Mucosa of stomach (tissue), 1 donor: ENCODE data around the gene TDRD12.
"Not testable (repeated sequence)": the region's sequence is repeated elsewhere in the genome, so short reads cannot be mapped to it uniquely, and the experiment has no call there.

ENCODE experiments used
- H3K27me3 ChIP-seq: one replicate; pipeline ENCODE4 v1.7.0; 2013; ENCODE audit warnings: mild to moderate bottlenecking, low read length; ENCODE audit not compliant: control insufficient read depth, insufficient read depth
- H3K36me3 ChIP-seq: one replicate; pipeline ENCODE4 v1.7.0; 2013; ENCODE audit warnings: low read length; ENCODE audit not compliant: control insufficient read depth, insufficient read depth
- H3K4me1 ChIP-seq: one replicate; pipeline ENCODE4 v1.7.0; 2013; ENCODE audit warnings: mild to moderate bottlenecking, low read length; ENCODE audit not compliant: control insufficient read depth, insufficient read depth
- H3K4me3 ChIP-seq: one replicate; pipeline ENCODE4 v1.7.0; 2013; ENCODE audit warnings: low read length
- H3K9ac ChIP-seq: one replicate; pipeline ENCODE4 v1.7.0; 2013; ENCODE audit warnings: mild to moderate bottlenecking, low read length, moderate library complexity
- H3K9me3 ChIP-seq: one replicate; pipeline ENCODE4 v1.7.0; 2013; ENCODE audit warnings: mild to moderate bottlenecking, low read length, moderate library complexity; ENCODE audit not compliant: control insufficient read depth
- donor health status: Pancreatic carcinoma.

Gene TDRD12

DNA sequence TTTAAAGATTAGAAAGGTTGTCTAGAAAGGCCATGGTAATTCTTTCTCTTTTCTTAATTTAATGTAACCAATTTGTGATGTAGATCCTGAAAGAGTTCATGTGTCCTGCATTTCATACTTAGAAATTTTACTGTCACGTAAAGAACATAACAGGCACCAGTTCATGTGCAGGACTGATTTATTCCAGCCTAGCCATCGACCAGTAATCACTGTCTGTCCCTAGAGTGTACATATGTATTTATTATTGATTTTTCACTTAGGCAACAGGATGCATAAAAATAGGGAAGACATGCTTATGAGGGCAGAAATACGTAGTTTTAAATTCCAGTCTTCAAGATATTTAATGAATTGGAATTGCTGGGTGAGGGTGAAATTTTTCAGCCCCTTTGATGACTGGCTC lies 37.6 kb downstream of the TDRD12 start:
- no peak overlapping the region for H3K4me3 ChIP-seq
- H3K9ac ChIP-seq: no peak overlapping the region
- H3K9me3 ChIP-seq: no peaks in the 10 kb centered on the region
- no peaks in the 10 kb centered on the region for H3K27me3 ChIP-seq
- H3K4me1 ChIP-seq: no peaks in the 10 kb centered on the region
- no peaks in the 10 kb centered on the region for H3K36me3 ChIP-seq

GRCh38 chr19:32765365-32765764 lies 45.8 kb downstream of the TDRD12 start:
- not testable (repeated sequence) for H3K4me1 ChIP-seq, H3K9me3 ChIP-seq, H3K36me3 ChIP-seq, H3K27me3 ChIP-seq, H3K9ac ChIP-seq, H3K4me3 ChIP-seq

GRCh38 chr19:32767951-32768679 lies 48.5 kb downstream of the TDRD12 start:
- H3K4me1 ChIP-seq: no peaks in the 10 kb centered on the region
- H3K9ac ChIP-seq: no peak overlapping the region
- no peaks in the 10 kb centered on the region for H3K36me3 ChIP-seq
- no peaks in the 10 kb centered on the region for H3K9me3 ChIP-seq
- H3K4me3 ChIP-seq: no peak overlapping the region
- H3K27me3 ChIP-seq: no peaks in the 10 kb centered on the region

GRCh38 chr19:32771596-32771995 lies 52.0 kb downstream of the TDRD12 start:
- no peaks in the 10 kb centered on the region for H3K4me1 ChIP-seq
- no peaks in the 10 kb centered on the region for H3K36me3 ChIP-seq
- no peaks in the 10 kb centered on the region for H3K9me3 ChIP-seq
- H3K27me3 ChIP-seq: no peaks in the 10 kb centered on the region
- no peak overlapping the region for H3K9ac ChIP-seq
- H3K4me3 ChIP-seq: no peak overlapping the region

- Histone ChIP-seq H3K9ac (no peak overlapping the region), H3K27me3 (no peaks in the 10 kb centered on the region), H3K4me1 (no peaks in the 10 kb centered on the region), H3K9me3 (no peaks in the 10 kb centered on the region), H3K4me3 (no peak overlapping the region), H3K36me3 (no peaks in the 10 kb centered on the region)
Observed at GRCh38 chr19:32773126-32773525, 53.6 kb downstream of the TDRD12 start.

DNA sequence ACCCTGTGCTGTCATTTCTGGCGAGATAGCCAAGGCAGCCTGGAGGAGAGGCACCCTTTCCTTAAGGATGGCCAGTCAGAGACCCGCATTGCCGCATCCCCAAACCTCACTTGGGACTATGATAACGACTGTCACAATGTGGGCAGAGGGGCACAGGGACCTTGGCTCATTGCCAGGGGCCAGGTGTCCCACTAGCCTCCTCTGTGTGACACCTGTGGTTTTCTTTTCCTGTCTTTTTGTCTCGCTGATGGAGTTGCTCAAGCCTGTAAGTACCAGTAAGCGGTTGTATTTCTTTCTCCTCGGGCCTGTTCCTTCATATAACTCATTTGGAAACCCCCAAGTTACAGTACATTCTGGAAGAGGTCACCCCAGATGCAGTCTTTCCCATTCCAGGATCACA lies 59.5 kb downstream of the TDRD12 start:
- Histone ChIP-seq H3K4me3 (no peak overlapping the region), H3K9me3 (no peaks in the 10 kb centered on the region), H3K27me3 (no peaks in the 10 kb centered on the region), H3K4me1 (no peaks in the 10 kb centered on the region), H3K36me3 (no peaks in the 10 kb centered on the region), H3K9ac (no peak overlapping the region)

DNA sequence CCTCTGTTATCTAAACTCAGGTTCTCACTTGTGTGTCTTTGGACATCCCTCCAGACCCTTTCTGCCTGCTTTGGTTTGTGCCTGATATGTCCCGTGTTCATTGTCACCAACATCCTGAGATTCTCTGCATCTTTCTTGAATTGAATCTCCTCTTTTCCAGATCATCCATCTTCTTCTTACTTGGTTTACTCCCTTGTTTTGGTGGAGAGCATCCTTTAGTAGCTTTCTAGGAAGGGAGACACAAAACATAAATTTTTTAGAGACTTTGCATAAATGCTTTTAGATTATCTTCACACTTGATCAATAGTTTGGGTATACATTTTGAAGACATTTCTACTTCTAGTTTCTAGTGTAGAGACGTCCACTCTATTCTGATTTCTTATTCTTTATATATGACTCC lies 61.7 kb downstream of the TDRD12 start:
- H3K9me3 ChIP-seq: no peaks in the 10 kb centered on the region
- no peak overlapping the region for H3K4me3 ChIP-seq
- H3K27me3 ChIP-seq: no peaks in the 10 kb centered on the region
- H3K36me3 ChIP-seq: no peaks in the 10 kb centered on the region
- H3K9ac ChIP-seq: no peak overlapping the region
- H3K4me1 ChIP-seq: no peaks in the 10 kb centered on the region

GRCh38 chr19:32782089-32782488 lies 62.5 kb downstream of the TDRD12 start:
- not testable (repeated sequence) for H3K9me3 ChIP-seq, H3K36me3 ChIP-seq, H3K4me1 ChIP-seq, H3K9ac ChIP-seq, H3K27me3 ChIP-seq, H3K4me3 ChIP-seq

GRCh38 chr19:32787161-32787813 lies 67.7 kb downstream of the TDRD12 start:
- H3K4me3 ChIP-seq, H3K9ac ChIP-seq, H3K27me3 ChIP-seq, H3K4me1 ChIP-seq, H3K36me3 ChIP-seq, H3K9me3 ChIP-seq: not testable (repeated sequence)

- H3K4me3 ChIP-seq, H3K4me1 ChIP-seq, H3K9me3 ChIP-seq, H3K36me3 ChIP-seq, H3K9ac ChIP-seq, H3K27me3 ChIP-seq: not testable (repeated sequence)
Observed at GRCh38 chr19:32787895-32788294, 68.3 kb downstream of the TDRD12 start.

- Histone ChIP-seq H3K4me1 (no peaks in the 10 kb centered on the region), H3K4me3 (no peak overlapping the region), H3K36me3 (no peaks in the 10 kb centered on the region), H3K27me3 (no peaks in the 10 kb centered on the region), H3K9ac (no peak overlapping the region), H3K9me3 (no peaks in the 10 kb centered on the region)
Observed at GRCh38 chr19:32789429-32789828, 69.9 kb downstream of the TDRD12 start.

DNA sequence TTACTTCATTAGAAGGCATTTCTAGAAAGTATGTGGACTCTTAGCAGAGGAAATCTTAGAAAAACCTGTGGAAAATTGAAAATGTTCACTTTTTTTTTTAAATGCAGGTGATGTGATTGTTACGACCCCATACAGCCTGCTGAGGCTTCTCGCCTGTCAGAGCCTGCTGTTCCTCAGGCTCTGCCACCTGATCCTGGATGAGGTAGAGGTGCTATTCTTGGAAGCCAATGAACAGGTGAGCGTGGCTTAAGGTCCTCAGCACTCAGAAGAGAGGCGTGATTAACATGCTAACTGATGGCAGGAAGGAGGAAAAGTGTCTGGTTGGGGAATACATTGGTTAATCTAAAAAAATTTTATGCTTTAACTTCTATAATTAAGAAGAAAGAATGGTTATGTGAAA lies 78.6 kb downstream of the TDRD12 start:
- Histone ChIP-seq H3K9me3 (no peaks in the 10 kb centered on the region), H3K36me3 (no peaks in the 10 kb centered on the region), H3K9ac (no peak overlapping the region), H3K4me1 (no peaks in the 10 kb centered on the region), H3K27me3 (no peaks in the 10 kb centered on the region), H3K4me3 (no peak overlapping the region)

DNA sequence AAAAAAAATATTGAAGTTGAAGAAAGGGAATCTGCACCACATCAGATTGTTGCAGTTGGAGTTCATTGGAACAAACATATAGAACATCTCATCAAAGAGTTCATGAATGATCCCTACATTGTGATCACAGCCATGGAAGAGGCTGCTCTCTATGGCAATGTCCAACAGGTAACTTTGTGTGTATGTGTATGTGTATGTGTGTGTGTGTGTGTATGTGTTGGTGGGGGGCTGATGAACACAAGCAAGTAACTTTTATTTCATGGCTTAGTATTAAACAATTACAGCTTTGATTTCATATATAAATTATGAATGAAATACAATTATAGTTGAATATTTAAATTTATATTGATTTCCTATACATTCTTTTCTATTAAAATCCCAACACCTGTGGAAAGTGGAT lies 80.6 kb downstream of the TDRD12 start:
- H3K36me3 ChIP-seq: no peaks in the 10 kb centered on the region
- no peak overlapping the region for H3K9ac ChIP-seq
- no peaks in the 10 kb centered on the region for H3K27me3 ChIP-seq
- no peaks in the 10 kb centered on the region for H3K9me3 ChIP-seq
- H3K4me1 ChIP-seq: no peaks in the 10 kb centered on the region
- H3K4me3 ChIP-seq: no peak overlapping the region
